ENCODE measurements around the gene RGS16. TPM values are rescaled to one million over a fixed set of nuclear protein-coding genes. Genes with fewer than 3 reads are reported as not detected.

The RGS16 gene
- total and polyA plus RNA-seq, 5 donors from 2014 or later = 0.34 to 16.6 (median 0.57) TPM

DNA sequence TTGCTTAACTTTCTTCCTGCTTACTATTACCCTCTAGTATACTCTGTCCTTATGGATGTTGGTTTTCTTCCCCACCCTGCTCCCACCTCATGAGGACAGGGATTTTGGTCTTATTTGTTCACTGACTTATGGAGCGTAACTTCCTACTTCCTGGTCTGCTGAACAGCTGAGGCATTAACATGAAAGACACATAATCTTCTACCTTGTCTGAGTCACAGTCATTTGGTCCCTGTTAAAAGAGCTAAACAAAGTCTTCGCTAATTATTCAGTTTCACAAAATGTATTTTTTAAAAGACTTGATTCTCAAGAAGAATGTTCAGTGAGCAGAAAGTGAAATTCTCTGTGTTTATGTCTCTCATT is 33.6 kb downstream of the RGS16 start:
- H3K27ac ChIP-seq (ENCODE audit: insufficient read depth, low read length, poor library complexity, severe bottlenecking) = no peak overlapping the region
- no peak for ATAC-seq (ENCODE audit: low read depth in 2 of 2)
- no peak overlapping the region for H3K4me3 ChIP-seq (ENCODE audit: low read depth, low read length)

DNA sequence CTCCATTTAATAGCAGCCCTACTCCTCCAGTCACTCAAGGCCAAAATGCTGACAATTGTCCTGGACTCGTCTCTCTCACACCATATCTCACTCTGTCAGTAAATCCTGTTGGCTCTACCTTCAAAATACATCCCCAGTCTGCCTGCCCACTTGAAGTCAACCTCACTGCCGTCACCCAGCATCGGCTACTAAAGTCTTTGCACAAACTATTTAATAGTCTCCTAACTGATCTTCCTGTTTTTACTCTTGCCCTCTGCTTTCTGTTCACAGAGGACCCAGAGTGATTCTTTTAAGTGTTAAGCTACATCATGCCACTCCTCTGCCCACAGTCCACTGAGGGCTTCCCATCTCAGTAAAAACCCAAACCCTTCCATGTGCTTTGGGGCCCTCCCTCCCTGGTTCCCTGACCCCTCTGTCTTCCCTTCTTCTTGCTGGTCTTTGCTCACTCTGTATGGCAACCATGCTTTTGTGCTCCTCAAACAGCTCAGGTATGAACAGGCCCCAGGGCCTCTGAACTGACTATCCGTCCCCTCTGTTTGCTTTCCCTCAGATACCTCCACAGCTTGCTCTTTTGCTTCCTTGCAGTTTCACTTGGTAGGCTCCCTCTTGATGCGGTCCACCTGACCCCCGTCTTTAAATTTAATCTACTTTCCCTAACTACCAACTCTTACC is 34.1 kb downstream of the RGS16 start:
- Mint-ChIP-seq H3K36me3 (peaks cover 22% of the 10 kb centered on the region), H3K4me3 (no peak overlapping the region), H3K27ac (no peak overlapping the region), H3K27me3 (no peaks in the 10 kb centered on the region), H3K9me3 (no peaks in the 10 kb centered on the region), H3K4me1 (no peaks in the 10 kb centered on the region)
- Histone ChIP-seq H3K36me3 (ENCODE audit: control insufficient read depth, insufficient read depth, low read length) (peaks cover 26% of the 10 kb centered on the region), H3K27me3 (ENCODE audit: control insufficient read depth, insufficient read depth, low read length) (no peaks in the 10 kb centered on the region), H3K4me3 (ENCODE audit: low read depth, low read length) (no peak overlapping the region), H3K4me1 (ENCODE audit: control insufficient read depth, insufficient read depth, low read length, poor library complexity, severe bottlenecking) (no peaks in the 10 kb centered on the region), H3K27ac (ENCODE audit: insufficient read depth, low read length, poor library complexity, severe bottlenecking) (no peak overlapping the region), H3K9me3 (ENCODE audit: control insufficient read depth in 2 of 2, low read length in 2 of 2) (no peaks in the 10 kb centered on the region)
- ATAC-seq (ENCODE audit: low read depth in 2 of 2) = no peak
- no peak for DNase-seq

More for the DNA sequence above, 33.6 kb downstream of the RGS16 start:
- Mint-ChIP-seq H3K9me3 (no peaks in the 10 kb centered on the region), H3K36me3 (peaks cover 27% of the 10 kb centered on the region), H3K27ac (no peak overlapping the region), H3K4me3 (no peak overlapping the region), H3K4me1 (no peaks in the 10 kb centered on the region), H3K27me3 (no peaks in the 10 kb centered on the region)
- no peak for DNase-seq
- no peaks in the 10 kb centered on the region for H3K4me1 ChIP-seq (ENCODE audit: control insufficient read depth, insufficient read depth, low read length, poor library complexity, severe bottlenecking)
- no peaks in the 10 kb centered on the region for H3K27me3 ChIP-seq (ENCODE audit: control insufficient read depth, insufficient read depth, low read length)
- H3K9me3 ChIP-seq (ENCODE audit: control insufficient read depth in 2 of 2, low read length in 2 of 2) = no peaks in the 10 kb centered on the region
- peaks cover 31% of the 10 kb centered on the region for H3K36me3 ChIP-seq (ENCODE audit: control insufficient read depth, insufficient read depth, low read length)

DNA sequence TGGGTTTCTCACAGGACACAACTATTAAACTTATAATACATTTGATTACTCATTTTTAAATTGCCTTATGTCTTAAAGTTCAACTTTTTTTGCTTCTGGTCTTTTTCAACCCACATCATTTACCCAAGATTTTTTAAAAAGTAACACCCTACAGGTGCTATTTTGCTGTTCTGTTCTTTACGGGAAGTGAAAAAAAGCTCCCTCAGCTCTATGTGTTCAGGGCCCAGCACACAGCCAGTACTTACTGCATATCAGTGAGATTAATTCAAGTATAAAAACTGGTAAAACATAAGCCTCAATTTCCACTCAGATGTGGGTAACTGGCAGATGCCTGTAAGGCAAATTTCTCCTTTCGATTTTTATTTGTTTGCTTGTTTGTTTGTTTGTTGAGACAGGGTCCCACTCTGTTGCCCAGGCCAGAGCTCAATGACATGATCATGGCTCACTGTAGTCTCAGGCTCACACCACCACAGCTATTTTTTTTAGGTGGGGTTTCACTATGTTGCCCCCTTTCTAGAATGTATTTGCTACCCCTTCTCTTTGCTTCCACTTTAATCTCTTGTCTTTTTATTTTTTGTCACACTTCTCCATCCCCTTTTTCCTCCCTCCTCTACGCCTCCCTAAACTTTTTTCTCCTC is 35.4 kb downstream of the RGS16 start:
- Histone ChIP-seq H3K36me3 (ENCODE audit: control insufficient read depth, insufficient read depth, low read length) (peaks cover 13% of the 10 kb centered on the region), H3K27ac (ENCODE audit: insufficient read depth, low read length, poor library complexity, severe bottlenecking) (no peak overlapping the region), H3K9me3 (ENCODE audit: control insufficient read depth in 2 of 2, low read length in 2 of 2) (no peaks in the 10 kb centered on the region), H3K4me3 (ENCODE audit: low read depth, low read length) (no peak overlapping the region), H3K4me1 (ENCODE audit: control insufficient read depth, insufficient read depth, low read length, poor library complexity, severe bottlenecking) (no peaks in the 10 kb centered on the region), H3K27me3 (ENCODE audit: control insufficient read depth, insufficient read depth, low read length) (no peaks in the 10 kb centered on the region)
- Mint-ChIP-seq H3K4me3 (no peak overlapping the region), H3K4me1 (no peaks in the 10 kb centered on the region), H3K27me3 (no peaks in the 10 kb centered on the region), H3K27ac (no peak overlapping the region), H3K36me3 (peaks cover 14% of the 10 kb centered on the region), H3K9me3 (no peaks in the 10 kb centered on the region)
- no peak for ATAC-seq (ENCODE audit: low read depth in 2 of 2)
- no peak for DNase-seq

DNA sequence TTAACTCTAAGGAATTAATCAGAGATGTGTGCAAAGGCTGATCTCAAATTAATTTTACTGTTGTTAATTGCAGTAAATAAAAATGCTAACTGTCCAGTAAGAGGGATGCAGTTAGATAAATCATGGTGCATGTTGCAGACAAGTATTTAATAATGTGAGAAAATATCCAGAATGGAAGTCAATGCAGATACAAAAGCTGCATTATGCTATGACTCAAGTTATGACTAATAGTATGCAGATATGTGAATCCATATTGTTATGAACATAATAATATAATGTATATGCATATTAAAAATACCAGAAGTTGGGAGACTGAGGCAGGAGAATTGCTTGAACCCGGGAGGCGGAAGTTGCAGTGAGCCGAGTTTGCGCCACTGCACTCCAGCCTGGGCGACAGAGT is 36.6 kb downstream of the RGS16 start:
- no peak overlapping the region for H3K4me3 ChIP-seq (ENCODE audit: low read depth, low read length)
- no peaks in the 10 kb centered on the region for H3K4me1 ChIP-seq (ENCODE audit: control insufficient read depth, insufficient read depth, low read length, poor library complexity, severe bottlenecking)
- peaks cover 3% of the 10 kb centered on the region for H3K36me3 Mint-ChIP-seq

DNA sequence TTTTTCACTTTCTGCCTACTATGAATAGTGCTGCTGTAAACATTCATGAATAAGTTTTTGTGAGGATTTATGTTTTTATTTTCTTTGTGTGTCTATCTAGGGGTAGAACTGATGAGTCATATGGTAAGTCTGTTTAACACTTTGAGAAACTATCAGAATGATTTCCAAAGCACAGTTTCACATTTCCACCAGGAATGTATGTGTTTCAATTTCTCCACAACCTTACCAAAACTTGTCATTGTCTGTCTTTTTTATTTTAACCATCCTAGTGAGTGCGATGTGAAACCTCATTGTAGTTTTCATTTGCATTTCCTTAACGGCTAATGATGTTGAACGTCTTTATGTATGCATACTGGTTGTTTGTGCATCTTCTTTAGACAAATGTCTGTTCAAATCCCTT is 38.7 kb downstream of the RGS16 start:
- Histone ChIP-seq H3K36me3 (ENCODE audit: control insufficient read depth, insufficient read depth, low read length) (no peaks in the 10 kb centered on the region), H3K4me1 (ENCODE audit: control insufficient read depth, insufficient read depth, low read length, poor library complexity, severe bottlenecking) (no peaks in the 10 kb centered on the region), H3K27ac (ENCODE audit: insufficient read depth, low read length, poor library complexity, severe bottlenecking) (no peak overlapping the region), H3K9me3 (ENCODE audit: control insufficient read depth in 2 of 2, low read length in 2 of 2) (no peaks in the 10 kb centered on the region), H3K4me3 (ENCODE audit: low read depth, low read length) (no peak overlapping the region), H3K27me3 (ENCODE audit: control insufficient read depth, insufficient read depth, low read length) (no peaks in the 10 kb centered on the region)
- DNase-seq = no peak
- Mint-ChIP-seq H3K27ac (no peak overlapping the region), H3K27me3 (no peaks in the 10 kb centered on the region), H3K4me1 (no peaks in the 10 kb centered on the region), H3K9me3 (no peaks in the 10 kb centered on the region), H3K4me3 (no peak overlapping the region), H3K36me3 (no peaks in the 10 kb centered on the region)
- ATAC-seq (ENCODE audit: low read depth in 2 of 2) = no peak

More for the DNA sequence above, 36.6 kb downstream of the RGS16 start:
- no peak overlapping the region for H3K27ac Mint-ChIP-seq
- Histone ChIP-seq H3K36me3 (ENCODE audit: control insufficient read depth, insufficient read depth, low read length) (peaks cover 4% of the 10 kb centered on the region), H3K27me3 (ENCODE audit: control insufficient read depth, insufficient read depth, low read length) (no peaks in the 10 kb centered on the region), H3K27ac (ENCODE audit: insufficient read depth, low read length, poor library complexity, severe bottlenecking) (no peak overlapping the region), H3K9me3 (ENCODE audit: control insufficient read depth in 2 of 2, low read length in 2 of 2) (no peaks in the 10 kb centered on the region)
- H3K27me3 Mint-ChIP-seq = no peaks in the 10 kb centered on the region
- H3K9me3 Mint-ChIP-seq = no peaks in the 10 kb centered on the region
- DNase-seq = no peak
- no peak for ATAC-seq (ENCODE audit: low read depth in 2 of 2)
- no peaks in the 10 kb centered on the region for H3K4me1 Mint-ChIP-seq
- H3K4me3 Mint-ChIP-seq = no peak overlapping the region

DNA sequence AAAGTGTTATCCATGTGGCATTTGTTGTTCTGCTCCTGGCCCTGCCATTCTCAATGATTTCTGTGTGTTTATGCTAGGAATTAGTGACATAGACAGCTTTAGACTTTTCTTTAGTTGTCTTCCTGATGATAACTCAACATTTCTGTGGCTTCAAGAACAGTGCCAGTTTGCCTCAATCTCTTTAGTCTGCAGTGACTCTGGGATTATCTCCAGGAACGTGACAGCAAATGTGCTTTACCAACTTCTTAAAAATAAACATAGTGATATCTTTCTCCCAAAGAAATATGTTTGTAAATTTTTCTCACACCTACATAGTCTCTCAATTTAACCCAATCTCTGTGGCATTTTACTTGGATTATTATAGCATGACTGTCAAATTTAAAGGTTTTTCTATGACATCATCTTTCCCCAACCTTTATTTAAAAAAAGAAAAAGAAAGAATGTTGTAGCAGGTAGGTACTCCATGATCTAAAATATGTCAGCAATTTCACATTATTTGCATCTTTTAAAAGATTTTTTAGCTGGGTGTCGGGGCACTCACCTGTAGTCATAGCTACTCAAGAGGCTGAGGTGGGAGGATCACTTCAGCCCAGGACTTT is 39.7 kb downstream of the RGS16 start:
- H3K4me1 Mint-ChIP-seq = no peaks in the 10 kb centered on the region

DNA sequence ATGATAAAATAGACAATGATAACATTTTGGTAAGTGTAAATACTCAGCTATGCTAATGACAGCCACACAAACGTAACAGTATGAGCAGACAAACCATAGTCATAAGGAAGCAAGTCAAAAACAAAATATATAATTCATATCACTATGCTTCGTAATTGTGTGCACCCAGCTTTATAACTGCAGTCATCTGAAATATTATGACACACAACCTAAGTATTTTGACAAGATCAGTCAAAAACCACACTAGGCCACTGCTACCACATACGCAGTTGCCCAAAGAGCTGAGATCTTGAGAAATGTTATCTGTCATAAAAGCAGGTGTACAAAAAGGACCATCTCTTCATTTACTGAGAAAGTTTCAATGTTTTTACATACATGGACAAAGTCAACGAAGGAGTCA is 41.1 kb downstream of the RGS16 start:
- Histone ChIP-seq H3K4me3 (ENCODE audit: low read depth, low read length) (no peak overlapping the region), H3K27me3 (ENCODE audit: control insufficient read depth, insufficient read depth, low read length) (no peaks in the 10 kb centered on the region), H3K36me3 (ENCODE audit: control insufficient read depth, insufficient read depth, low read length) (no peaks in the 10 kb centered on the region), H3K27ac (ENCODE audit: insufficient read depth, low read length, poor library complexity, severe bottlenecking) (no peak overlapping the region), H3K9me3 (ENCODE audit: control insufficient read depth in 2 of 2, low read length in 2 of 2) (no peaks in the 10 kb centered on the region), H3K4me1 (ENCODE audit: control insufficient read depth, insufficient read depth, low read length, poor library complexity, severe bottlenecking) (no peaks in the 10 kb centered on the region)
- H3K27ac Mint-ChIP-seq = no peak overlapping the region
- no peaks in the 10 kb centered on the region for H3K4me1 Mint-ChIP-seq
- no peaks in the 10 kb centered on the region for H3K9me3 Mint-ChIP-seq
- ATAC-seq (ENCODE audit: low read depth in 2 of 2) (no peak), DNase-seq (no peak)
- H3K36me3 Mint-ChIP-seq = no peaks in the 10 kb centered on the region
- H3K4me3 Mint-ChIP-seq = no peak overlapping the region
- H3K27me3 Mint-ChIP-seq = no peaks in the 10 kb centered on the region

More for the DNA sequence above, 39.7 kb downstream of the RGS16 start:
- no peaks in the 10 kb centered on the region for H3K27me3 Mint-ChIP-seq
- DNase-seq (no peak), ATAC-seq (ENCODE audit: low read depth in 2 of 2) (no peak)
- no peak overlapping the region for H3K4me3 Mint-ChIP-seq
- Histone ChIP-seq H3K27me3 (ENCODE audit: control insufficient read depth, insufficient read depth, low read length) (no peaks in the 10 kb centered on the region), H3K36me3 (ENCODE audit: control insufficient read depth, insufficient read depth, low read length) (no peaks in the 10 kb centered on the region), H3K4me1 (ENCODE audit: control insufficient read depth, insufficient read depth, low read length, poor library complexity, severe bottlenecking) (no peaks in the 10 kb centered on the region), H3K9me3 (ENCODE audit: control insufficient read depth in 2 of 2, low read length in 2 of 2) (no peaks in the 10 kb centered on the region), H3K4me3 (ENCODE audit: low read depth, low read length) (no peak overlapping the region), H3K27ac (ENCODE audit: insufficient read depth, low read length, poor library complexity, severe bottlenecking) (no peak overlapping the region)
- H3K27ac Mint-ChIP-seq = no peak overlapping the region
- H3K9me3 Mint-ChIP-seq = no peaks in the 10 kb centered on the region
- no peaks in the 10 kb centered on the region for H3K36me3 Mint-ChIP-seq

DNA sequence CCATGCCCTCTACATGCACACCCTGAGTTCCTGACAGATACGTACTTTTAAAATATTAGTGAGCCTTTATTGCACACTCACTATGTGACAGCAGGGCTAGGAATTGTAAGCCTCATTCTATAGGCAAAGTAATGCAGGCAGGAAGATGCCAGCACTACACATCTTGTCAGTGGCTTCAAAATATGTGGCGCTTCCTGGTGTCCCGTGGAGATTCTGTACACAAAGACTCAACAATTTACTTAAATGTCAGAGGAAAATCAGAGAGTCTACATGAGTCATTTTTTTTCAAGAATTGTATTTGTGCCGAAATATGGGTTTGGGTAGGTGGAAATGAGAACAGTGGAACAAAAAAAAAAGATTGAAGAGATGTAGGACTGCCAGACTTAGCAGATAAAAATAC is 42.7 kb downstream of the RGS16 start:
- no peak for ATAC-seq (ENCODE audit: low read depth in 2 of 2)
- H3K4me3 ChIP-seq (ENCODE audit: low read depth, low read length) = no peak overlapping the region
- Mint-ChIP-seq H3K27me3 (no peaks in the 10 kb centered on the region), H3K9me3 (peaks cover 0 to 2% (median 0%) of the 10 kb centered on the region in 7 donors), H3K4me1 (no peaks in the 10 kb centered on the region), H3K36me3 (no peaks in the 10 kb centered on the region), H3K27ac (no peak overlapping the region), H3K4me3 (no peak overlapping the region)
- no peaks in the 10 kb centered on the region for H3K9me3 ChIP-seq (ENCODE audit: control insufficient read depth in 2 of 2, low read length in 2 of 2)
- no peak for DNase-seq
- H3K4me1 ChIP-seq (ENCODE audit: control insufficient read depth, insufficient read depth, low read length, poor library complexity, severe bottlenecking) = no peaks in the 10 kb centered on the region
- H3K36me3 ChIP-seq (ENCODE audit: control insufficient read depth, insufficient read depth, low read length) = no peaks in the 10 kb centered on the region
- H3K27ac ChIP-seq (ENCODE audit: insufficient read depth, low read length, poor library complexity, severe bottlenecking) = no peak overlapping the region
- H3K27me3 ChIP-seq (ENCODE audit: control insufficient read depth, insufficient read depth, low read length) = no peaks in the 10 kb centered on the region
